Measurements from ENCODE around the gene PYY.

GRCh38 chr17:43905400-43905984 lies 48.2 kb downstream of the PYY start:
- TF ChIP-seq EZH2 (optimal IDR thresholded peaks at IDR 0.05; ENCODE audit: low read depth, low read length) (no peak), CTCF (IDR thresholded peaks at IDR 0.05; ENCODE audit: low read length) (no peak)
